GM18951 (cell line): ENCODE results near the gene DNAJC28.
A peak's percentile ranks its signal among the peaks of the same experiment; 100 is the strongest.

ENCODE experiments used
- POLR2A ChIP-seq: IDR thresholded peaks from 4 replicates; pipeline ENCODE4 v1.6.1; 2011; ENCODE audit warnings: mild to moderate bottlenecking; ENCODE audit not compliant: insufficient read length, insufficient read depth; ENCODE audit errors: extremely low read depth
- in situ Hi-C: fragments of 300-500 bp; cut with MboI; formaldehyde crosslinking; loops from one replicate; pipeline ENCODE4 v1.12.0; 2022; ENCODE audit warnings: low sequenced_read_pairs, mixed read lengths, inconsistent platforms; ENCODE audit not compliant: unreplicated experiment

DNAJC28 gene

GRCh38 chr21:33441489-33442477 is 49.7 kb downstream of the DNAJC28 start:
- in situ Hi-C loops, result loop anchor here (5.0 kb wide), 1 partner anchor 239 kb away; no protein-coding TSS in a partner anchor
- TF ChIP-seq POLR2A, result peak; percentile 21
